BLaER1 treated with 17β-estradiol and CSF1 and Interleukin-3, amounts not matched to agents 10 nM and 100 nM (cell line): ENCODE data around the gene STK38.
"Not testable (repeated sequence)": the region's sequence is repeated elsewhere in the genome, so short reads cannot be mapped to it uniquely, and the experiment has no call there.

Source experiments
- H3K27ac ChIP-seq, 11 experiments: shearing (Covaris generic); formaldehyde crosslinking; 2 replicates each; pipeline ENCODE4 v1.8.1; 2022
- H3K27me3 ChIP-seq, 11 experiments: shearing (Covaris generic); formaldehyde crosslinking; 2 replicates each; pipeline ENCODE4 v1.8.1; 2022
- H3K36me3 ChIP-seq, 11 experiments: shearing (Covaris generic); formaldehyde crosslinking; 2 replicates each; pipeline ENCODE4 v1.8.1; 2022
- H3K4me1 ChIP-seq, 10 experiments: shearing (Covaris generic); formaldehyde crosslinking; 2 replicates each; pipeline ENCODE4 v1.8.1; 2022
- H3K4me2 ChIP-seq, 11 experiments: shearing (Covaris generic); formaldehyde crosslinking; 2 replicates each; pipeline ENCODE4 v1.8.1; 2022
- H3K4me3 ChIP-seq, 10 experiments: shearing (Covaris generic); formaldehyde crosslinking; 2 replicates each; pipeline ENCODE4 v1.8.1; 2022
- H3K9ac ChIP-seq, 11 experiments: shearing (Covaris generic); formaldehyde crosslinking; 2 replicates each; pipeline ENCODE4 v1.8.1; 2022
- H3K9me3 ChIP-seq, 11 experiments: shearing (Covaris generic); formaldehyde crosslinking; replicated peaks in 1 of 11; 2 replicates each; pipeline ENCODE4 v1.8.1; 2022
- H4K20me1 ChIP-seq, 11 experiments: shearing (Covaris generic); formaldehyde crosslinking; 2 replicates each; pipeline ENCODE4 v1.8.1; 2022
- Cebpa-rat ChIP-seq, 11 experiments: shearing (Covaris generic); IDR thresholded peaks; 2 replicates each; pipeline ENCODE4 v1.8.1; 2022

The STK38 gene

GRCh38 chr6:36459501-36459900, 87.8 kb downstream of the STK38 start:
- H3K36me3 ChIP-seq = peaks cover 28 to 73% (median 44%) of the 10 kb centered on the region in 11 experiments
- H3K4me3 ChIP-seq = no peak overlapping the region
- peaks cover 18 to 100% (median 58%) of the 10 kb centered on the region in 11 experiments; a peak in 16 of 22 replicates for H4K20me1 ChIP-seq
- H3K4me1 ChIP-seq = peaks cover 0 to 32% (median 0%) of the 10 kb centered on the region in 10 experiments; a peak in 8 of 20 replicates
- H3K9ac ChIP-seq = no peak overlapping the region
- H3K4me2 ChIP-seq = no peak overlapping the region
- peaks cover 0 to 7% (median 0%) of the 10 kb centered on the region in 11 experiments; a peak in 3 of 22 replicates for H3K9me3 ChIP-seq
- H3K27me3 ChIP-seq = no peaks in the 10 kb centered on the region
- no peak for TF ChIP-seq Cebpa-rat (IDR thresholded peaks at IDR 0.05)
- no peak overlapping the region for H3K27ac ChIP-seq

- H3K4me3 ChIP-seq = no peak overlapping the region
- H3K4me2 ChIP-seq = no peak overlapping the region
- H3K27me3 ChIP-seq = no peaks in the 10 kb centered on the region
- peaks cover 18 to 100% (median 66%) of the 10 kb centered on the region in 11 experiments; a peak in 17 of 22 replicates for H4K20me1 ChIP-seq
- H3K4me1 ChIP-seq = peaks cover 0 to 10% (median 0%) of the 10 kb centered on the region in 10 experiments; a peak in 5 of 20 replicates
- H3K36me3 ChIP-seq = peaks cover 43 to 82% (median 58%) of the 10 kb centered on the region in 11 experiments
- H3K9ac ChIP-seq = no peak overlapping the region
- TF ChIP-seq Cebpa-rat (IDR thresholded peaks at IDR 0.05) = no peak
- no peak overlapping the region for H3K27ac ChIP-seq
- H3K9me3 ChIP-seq = no peaks in the 10 kb centered on the region; a peak in 1 of 22 replicates
Observed at GRCh38 chr6:36455486-36456027, 91.7 kb downstream of the STK38 start.

- not testable (repeated sequence) for H3K27ac ChIP-seq, H3K9ac ChIP-seq, H3K27me3 ChIP-seq, H3K4me2 ChIP-seq, H3K4me3 ChIP-seq
- H3K4me1 ChIP-seq = peaks cover 0 to 10% (median 0%) of the 10 kb centered on the region in 10 experiments; a peak in 3 of 20 replicates
- H3K36me3 ChIP-seq = peaks cover 62 to 93% (median 76%) of the 10 kb centered on the region in 11 experiments
- H4K20me1 ChIP-seq = peaks cover 18 to 88% (median 48%) of the 10 kb centered on the region in 11 experiments; a peak in 17 of 22 replicates
- peaks cover 14 to 19% (median 18%) of the 10 kb centered on the region in 11 experiments for H3K9me3 ChIP-seq
Observed at GRCh38 chr6:36452897-36453296, 94.4 kb downstream of the STK38 start.

- H3K9me3 ChIP-seq = peaks cover 14 to 30% (median 26%) of the 10 kb centered on the region in 11 experiments
- not testable (repeated sequence) for H3K27ac ChIP-seq, H3K4me3 ChIP-seq, H3K4me2 ChIP-seq, H3K9ac ChIP-seq, H3K27me3 ChIP-seq
- peaks cover 9 to 25% (median 16%) of the 10 kb centered on the region in 10 experiments for H3K4me1 ChIP-seq
- peaks cover 0 to 77% (median 34%) of the 10 kb centered on the region in 11 experiments; a peak in 17 of 22 replicates for H4K20me1 ChIP-seq
- peaks cover 48 to 73% (median 59%) of the 10 kb centered on the region in 11 experiments for H3K36me3 ChIP-seq
Observed at GRCh38 chr6:36449173-36449572, 98.1 kb downstream of the STK38 start.

GRCh38 chr6:36445621-36446020, 101.7 kb downstream of the STK38 start:
- H4K20me1 ChIP-seq = peaks cover 0 to 42% (median 17%) of the 10 kb centered on the region in 11 experiments; a peak in 12 of 22 replicates
- no peak overlapping the region for H3K27ac ChIP-seq
- no peak overlapping the region for H3K4me3 ChIP-seq
- H3K4me1 ChIP-seq = peaks cover 31 to 43% (median 37%) of the 10 kb centered on the region in 10 experiments
- peaks cover 30 to 47% (median 34%) of the 10 kb centered on the region in 11 experiments for H3K36me3 ChIP-seq
- H3K9me3 ChIP-seq = peaks cover 14 to 30% (median 26%) of the 10 kb centered on the region in 11 experiments
- peak overlapping the region; percentile 84 to 96 (median 94); a peak in 17 of 22 replicates for H3K4me2 ChIP-seq
- TF ChIP-seq Cebpa-rat (IDR thresholded peaks at IDR 0.05) = no peak
- peak overlapping the region in 1 of 11 experiments; percentile 27; a peak in 1 of 22 replicates for H3K9ac ChIP-seq
- H3K27me3 ChIP-seq = no peaks in the 10 kb centered on the region

- peaks cover 0 to 33% (median 11%) of the 10 kb centered on the region in 11 experiments; a peak in 11 of 22 replicates for H4K20me1 ChIP-seq
- H3K4me3 ChIP-seq = peak overlapping the region; percentile 80 to 99 (median 88)
- peak overlapping the region; percentile 84 to 96 (median 94) for H3K4me2 ChIP-seq
- peak overlapping the region in 9 of 11 experiments; percentile 93 to 97 (median 95); a peak in 13 of 22 replicates for H3K27ac ChIP-seq
- peaks cover 26 to 45% (median 32%) of the 10 kb centered on the region in 11 experiments for H3K36me3 ChIP-seq
- H3K9ac ChIP-seq = peak overlapping the region; percentile 92 to 97 (median 94); a peak in 20 of 22 replicates
- H3K27me3 ChIP-seq = no peaks in the 10 kb centered on the region
- peaks cover 33 to 48% (median 39%) of the 10 kb centered on the region in 10 experiments for H3K4me1 ChIP-seq
- H3K9me3 ChIP-seq = peaks cover 14 to 27% (median 24%) of the 10 kb centered on the region in 11 experiments
- no peak for TF ChIP-seq Cebpa-rat (IDR thresholded peaks at IDR 0.05)
Observed at GRCh38 chr6:36444470-36444869, 102.8 kb downstream of the STK38 start.
